Erythroblast (primary cell): ENCODE measurements around the gene TYR.

Experiments
- GATA1 ChIP-seq: IDR thresholded peaks from 2 replicates; pipeline ENCODE4 v1.6.1; 2011; ENCODE audit warnings: low read depth, mild to moderate bottlenecking, control low read depth, low read length, moderate library complexity
- POLR2A ChIP-seq: IDR thresholded peaks from 2 replicates; pipeline ENCODE4 v1.6.1; 2011; ENCODE audit warnings: mild to moderate bottlenecking, low read length

DNA sequence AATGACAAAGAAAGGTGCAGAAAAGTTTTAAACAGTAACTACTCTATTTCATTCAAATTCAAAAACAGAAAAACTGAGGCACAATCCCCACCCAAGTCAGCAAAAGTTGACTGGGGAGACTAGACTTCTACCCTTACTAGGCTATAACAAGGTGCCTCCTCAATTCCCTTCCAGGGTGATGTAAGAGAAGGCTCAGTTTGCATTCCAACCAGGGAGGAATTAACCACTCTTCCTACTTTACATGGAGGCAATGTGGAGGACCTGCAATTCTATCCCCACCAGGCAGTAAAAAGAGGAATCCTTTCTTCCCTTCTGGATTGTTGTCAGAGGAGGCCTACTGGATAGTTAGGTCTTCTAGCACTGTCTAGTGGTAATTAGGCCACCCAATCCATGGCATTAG is 26.1 kb downstream of the TYR start:
- TF ChIP-seq POLR2A (no peak), GATA1 (no peak)
